Erythroblast (primary cell): ENCODE measurements around the gene HIF1A.

ENCODE experiments used
- GATA1 ChIP-seq: IDR thresholded peaks from 2 replicates; pipeline ENCODE4 v1.6.1; 2011; ENCODE audit warnings: low read depth, mild to moderate bottlenecking, control low read depth, low read length, moderate library complexity
- POLR2A ChIP-seq: IDR thresholded peaks from 2 replicates; pipeline ENCODE4 v1.6.1; 2011; ENCODE audit warnings: mild to moderate bottlenecking, low read length

GRCh38 chr14:61704554-61704953, 9.2 kb downstream of the HIF1A start:
- TF ChIP-seq POLR2A: no peak
- TF ChIP-seq GATA1: no peak
